GM18873 (cell line): ENCODE data around the gene IQGAP3.

Source experiments
- ATAC-seq: cut with Tn5 transposase; IDR thresholded peaks from one replicate; pipeline ENCODE4 v1.9.1; 2021; ENCODE audit warnings: mild to moderate bottlenecking, moderate library complexity, moderate number of reproducible peaks; ENCODE audit not compliant: unreplicated experiment, low FRiP score

IQGAP3 gene

DNA sequence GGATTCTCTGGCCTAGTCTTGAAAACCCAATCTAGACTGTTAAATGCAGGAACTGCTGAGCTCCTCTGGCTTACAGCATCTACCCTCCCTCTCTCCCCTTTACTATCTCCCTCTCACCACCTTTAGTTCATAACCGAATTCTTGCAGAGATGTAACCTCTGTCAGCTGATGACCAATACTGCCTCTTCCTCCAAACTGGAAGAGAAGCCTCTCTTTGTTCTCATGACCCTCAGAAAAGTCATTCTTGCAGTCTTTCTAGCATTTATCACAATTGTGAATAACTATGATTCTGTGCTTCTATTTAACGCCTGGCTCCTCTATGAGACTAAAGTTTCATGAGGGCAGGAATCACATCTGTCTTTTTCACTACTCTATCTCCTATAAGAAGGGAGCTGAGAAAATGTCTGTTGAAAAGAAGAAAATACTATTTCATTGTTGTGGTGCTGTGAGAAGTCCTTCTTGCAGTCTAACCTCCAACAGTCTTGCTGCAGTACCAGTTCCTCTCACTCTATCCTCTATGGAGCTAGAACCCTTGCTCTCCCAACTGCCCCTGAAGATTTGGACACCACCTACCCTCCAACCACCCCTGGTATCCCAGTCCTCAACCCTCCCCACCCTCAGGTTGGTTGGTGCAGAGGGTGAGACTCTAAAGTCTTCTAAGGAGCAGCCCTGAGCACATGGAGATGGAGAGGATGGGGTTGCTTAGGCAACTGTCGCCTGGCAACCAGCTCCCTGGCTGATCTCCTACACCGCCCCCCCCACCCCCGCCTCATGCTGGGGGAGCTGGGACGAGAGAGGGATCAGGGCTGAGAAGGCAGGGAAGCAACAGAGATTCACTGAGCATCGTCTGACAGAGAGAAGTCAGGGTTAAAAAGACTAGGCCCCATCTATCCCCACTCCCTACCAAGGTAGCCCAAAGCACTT lies 85.7 kb downstream of the IQGAP3 start:
- no peak for ATAC-seq

DNA sequence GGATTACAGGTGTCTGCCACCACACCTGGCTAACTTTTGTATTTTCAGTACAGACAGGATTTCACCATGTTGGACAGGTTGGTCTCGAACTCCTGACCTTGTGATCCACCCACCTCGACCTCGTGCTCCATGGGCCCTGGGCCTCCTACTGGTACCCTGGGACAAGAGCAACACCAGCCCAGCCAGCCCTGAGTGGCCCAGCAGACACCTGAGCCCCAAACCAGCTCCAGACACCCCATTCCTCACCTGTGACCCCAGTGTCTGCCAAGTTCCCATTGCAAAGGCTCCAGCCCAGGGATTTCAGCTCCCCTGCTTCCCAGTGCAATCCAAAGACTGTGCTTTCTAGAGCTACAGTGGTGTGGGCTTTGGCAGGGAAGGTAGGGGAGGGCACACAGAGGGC lies 86.4 kb downstream of the IQGAP3 start:
- ATAC-seq = no peak

DNA sequence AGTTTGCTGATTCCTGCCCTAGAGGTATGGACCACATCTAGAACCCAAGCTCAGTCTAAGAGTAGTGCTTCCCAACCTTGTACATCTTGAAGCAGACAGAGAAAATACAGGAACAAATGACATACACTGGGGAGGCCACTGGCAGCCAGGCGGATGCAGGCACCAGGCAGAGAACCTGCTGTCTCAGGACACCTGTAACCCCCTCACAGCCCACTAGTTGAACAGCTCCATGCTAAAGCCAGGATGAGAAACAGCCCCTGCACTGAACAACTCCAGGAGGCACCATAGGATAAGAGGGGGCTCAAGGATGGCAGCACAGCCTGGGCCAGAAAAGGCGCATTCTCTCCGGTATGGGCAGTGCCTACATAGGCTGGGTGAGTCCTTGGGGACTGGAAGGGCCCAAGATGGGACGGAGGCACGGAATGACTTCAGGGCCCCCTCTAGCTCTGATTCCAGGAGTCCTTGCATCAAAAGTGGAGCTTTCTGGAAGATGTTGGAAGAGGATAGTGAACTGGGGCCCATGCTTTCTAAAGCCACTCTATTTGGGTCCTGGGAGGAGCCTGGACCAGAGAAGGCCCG lies 87.8 kb downstream of the IQGAP3 start:
- ATAC-seq = no peak

DNA sequence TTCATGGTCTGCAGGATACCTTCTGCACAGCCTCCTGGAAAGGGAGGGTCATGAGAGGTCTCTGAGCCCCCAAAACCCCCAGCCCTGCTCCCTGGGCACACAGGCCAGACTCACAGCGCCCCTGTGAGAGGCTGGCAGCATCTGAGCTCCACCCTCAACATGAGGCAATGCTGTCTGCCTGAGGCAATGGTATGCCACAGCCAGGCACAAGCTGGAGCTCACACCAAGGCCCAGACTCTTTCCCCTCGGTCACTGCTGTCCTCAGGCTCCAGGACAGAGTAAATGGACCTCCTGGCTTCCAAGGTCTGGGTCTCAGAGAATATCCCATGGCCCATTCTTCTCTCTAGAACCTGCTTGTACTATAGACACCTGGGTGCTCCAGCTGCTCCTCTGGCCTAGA lies 89.0 kb downstream of the IQGAP3 start:
- ATAC-seq = no peak

DNA sequence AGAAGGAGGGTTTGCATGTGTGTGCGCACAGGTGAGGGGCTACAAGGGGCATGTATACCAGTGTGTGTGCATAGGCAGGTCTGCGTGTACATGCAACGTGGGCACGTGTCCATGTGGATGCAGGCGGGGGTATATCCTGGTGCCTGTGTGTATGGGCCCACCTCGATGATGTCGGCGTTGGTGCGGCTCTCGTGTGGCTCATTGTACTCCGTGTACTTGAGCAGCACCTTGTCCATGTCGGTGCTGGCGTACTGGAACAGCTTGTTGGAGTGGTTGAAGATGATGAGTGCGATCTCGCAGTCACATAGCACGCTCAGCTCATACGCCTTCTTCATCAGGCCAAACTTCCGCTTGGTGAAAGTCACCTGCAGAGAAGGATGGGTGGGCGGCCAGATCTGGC lies 90.1 kb downstream of the IQGAP3 start:
- ATAC-seq = no peak

DNA sequence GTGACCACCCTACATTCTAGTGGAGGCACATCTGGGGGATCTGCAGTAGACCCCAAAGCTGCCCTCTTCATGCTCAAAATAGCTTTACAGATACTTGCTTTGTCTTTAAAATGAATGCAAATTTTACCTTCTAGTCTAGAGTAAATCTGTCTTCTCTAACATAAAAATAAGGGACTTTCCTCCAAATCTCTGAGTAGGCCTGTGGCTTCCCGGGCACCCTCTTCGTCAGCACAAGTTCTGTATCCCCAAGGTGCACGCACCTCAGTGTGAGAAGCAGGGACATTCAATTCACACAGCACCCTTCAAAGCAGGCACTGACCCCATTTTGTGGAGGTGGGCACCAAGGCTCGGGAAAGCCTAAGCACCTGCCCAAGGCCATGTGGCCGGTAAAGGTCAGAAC lies 90.8 kb downstream of the IQGAP3 start:
- no peak for ATAC-seq

DNA sequence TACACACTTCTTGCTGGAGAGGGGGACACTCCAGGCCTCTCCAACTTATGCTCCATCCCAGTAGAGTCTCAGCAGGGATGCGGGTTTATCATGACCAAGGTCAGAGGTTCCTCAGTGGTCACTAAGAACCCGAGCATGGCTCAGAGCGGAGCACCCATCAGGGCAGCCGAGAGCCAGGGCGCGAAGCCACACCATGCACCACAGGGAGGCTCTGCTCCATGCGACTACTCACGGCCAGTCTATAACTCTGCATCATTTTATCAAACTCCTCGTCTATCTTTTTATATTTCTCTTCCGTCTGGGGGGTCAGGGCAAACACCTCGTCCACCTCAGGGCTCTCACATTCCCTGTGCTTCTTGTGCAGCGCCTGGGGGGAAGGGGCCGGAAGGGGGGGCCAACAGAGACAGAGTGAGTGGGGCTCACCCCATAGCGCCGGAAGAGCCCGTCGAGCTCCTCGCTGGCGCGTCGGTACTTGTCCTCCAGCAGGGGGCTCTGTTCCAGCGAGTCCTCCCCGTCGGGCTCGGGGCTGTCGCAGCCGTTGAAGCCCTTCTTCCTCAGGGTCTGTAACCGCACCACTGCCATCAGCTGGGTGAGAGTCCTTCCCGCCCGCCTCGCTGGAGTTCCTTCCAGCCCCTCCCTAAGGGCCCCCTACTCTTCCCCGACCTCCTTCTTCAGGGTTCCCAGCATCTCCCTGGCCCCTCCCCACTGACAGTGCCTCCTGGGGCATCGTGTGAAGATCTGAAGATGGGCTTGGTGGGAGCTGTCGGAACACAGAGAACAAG lies 91.8 kb downstream of the IQGAP3 start:
- no peak for ATAC-seq

DNA sequence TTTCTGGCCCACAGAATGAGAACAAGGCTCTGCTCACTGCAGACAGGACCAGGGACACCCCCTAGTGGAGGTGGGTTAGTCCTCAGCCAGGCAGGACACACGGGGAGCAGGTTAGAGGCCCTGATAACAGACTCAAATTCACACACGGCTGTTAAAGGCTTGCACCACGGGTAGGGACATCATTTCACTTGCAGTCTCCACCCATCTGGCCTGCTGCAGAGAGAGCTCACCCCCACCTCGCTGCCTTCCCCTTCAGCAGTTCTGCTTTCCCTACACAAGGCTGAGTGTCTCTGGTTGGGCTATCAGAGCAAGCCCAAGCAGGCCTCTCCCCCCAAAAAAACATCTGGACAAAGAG lies 92.4 kb downstream of the IQGAP3 start:
- no peak for ATAC-seq

DNA sequence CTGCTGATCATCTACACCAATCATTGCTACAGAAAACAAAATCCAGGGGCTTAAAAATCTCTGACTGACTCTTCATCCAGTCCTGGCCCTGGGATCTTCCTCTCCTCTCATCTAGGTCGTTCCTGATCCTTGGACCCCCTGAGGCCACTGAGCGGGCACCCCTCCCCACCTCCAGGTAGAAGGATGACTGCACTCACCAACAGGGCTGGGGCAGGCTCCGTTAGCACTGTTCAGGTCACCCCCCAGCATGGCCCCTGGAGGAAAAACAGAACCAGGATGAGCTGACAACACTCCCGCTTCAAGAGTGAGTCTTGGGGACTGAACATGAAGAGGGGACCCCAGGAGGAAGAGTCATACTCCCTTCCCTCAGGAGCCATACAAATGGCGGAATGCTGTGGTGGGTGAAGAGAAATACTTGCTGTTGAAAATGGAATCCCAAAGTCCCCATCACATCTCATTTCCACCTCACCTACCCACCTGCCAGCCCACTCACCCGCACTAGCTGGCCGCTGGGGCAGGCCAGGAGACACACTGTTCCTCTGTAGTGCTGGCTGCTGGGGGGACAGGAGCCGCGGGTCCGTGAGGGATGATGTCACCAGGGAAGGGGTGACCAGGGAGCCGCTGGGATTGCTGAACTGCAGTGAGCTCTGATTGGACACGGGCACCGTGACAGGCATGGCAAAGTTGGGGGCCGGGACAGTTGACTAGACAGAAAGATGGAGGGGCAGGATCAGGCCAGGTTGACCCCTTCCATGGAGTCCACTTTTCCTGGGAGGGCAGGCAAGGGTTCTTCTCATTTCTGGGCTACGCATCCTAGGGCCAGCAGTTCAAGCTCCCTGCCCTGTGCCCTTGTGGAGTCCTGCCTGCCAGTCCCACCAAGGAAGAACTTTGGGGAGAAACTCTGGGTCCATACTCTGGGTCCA lies 93.0 kb downstream of the IQGAP3 start:
- no peak for ATAC-seq

DNA sequence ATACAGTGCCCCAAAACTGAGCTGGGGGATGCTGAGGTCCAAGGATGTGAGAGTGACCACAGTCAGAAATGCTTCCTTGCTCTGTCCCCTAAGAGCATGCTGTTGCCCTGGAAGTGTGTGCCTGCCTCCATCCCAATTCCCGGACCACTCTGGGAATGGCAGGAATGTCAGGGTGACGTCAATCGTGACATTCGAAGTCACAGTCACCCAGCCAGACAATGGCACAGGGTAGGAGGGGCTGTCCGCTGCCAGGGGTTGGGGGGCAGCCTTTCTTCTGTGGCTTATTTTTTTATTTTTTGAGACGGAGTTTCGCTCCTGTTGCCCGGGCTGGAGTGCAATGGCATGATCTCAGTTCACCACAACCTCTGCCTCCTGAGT lies 94.1 kb downstream of the IQGAP3 start:
- ATAC-seq = no peak

DNA sequence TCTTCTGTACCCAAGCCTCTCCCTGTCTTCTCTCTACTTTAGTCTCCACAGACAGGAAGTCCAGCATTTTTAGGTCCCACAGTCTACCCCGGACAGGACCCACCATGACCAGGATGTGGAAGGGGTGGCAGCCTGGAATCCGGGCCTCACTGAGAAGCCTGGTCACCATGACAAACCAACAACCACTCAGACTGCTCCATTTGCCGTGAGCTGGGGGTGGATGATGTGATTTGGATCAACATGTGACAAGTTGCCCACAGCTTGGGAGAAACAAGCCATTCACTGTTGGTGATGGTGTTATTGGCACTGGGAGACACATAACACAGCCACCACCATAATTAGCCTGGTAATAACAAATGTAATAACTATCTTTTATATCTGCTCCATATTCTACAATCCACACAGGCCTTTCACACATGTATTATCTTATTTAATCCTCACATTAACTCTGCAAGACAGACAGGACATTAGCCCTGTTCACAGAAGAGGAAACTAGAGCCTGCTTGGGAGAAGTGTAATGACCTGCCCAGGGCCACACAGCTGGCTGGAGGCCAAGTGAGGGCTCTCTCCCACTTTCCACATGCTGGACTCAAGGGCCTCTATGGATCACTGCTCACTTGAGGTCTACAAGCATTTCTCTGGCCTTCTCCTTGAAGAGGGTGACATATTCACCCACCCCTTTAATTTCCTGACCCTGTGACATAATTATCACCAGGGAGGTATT lies 94.7 kb downstream of the IQGAP3 start:
- no peak for ATAC-seq

DNA sequence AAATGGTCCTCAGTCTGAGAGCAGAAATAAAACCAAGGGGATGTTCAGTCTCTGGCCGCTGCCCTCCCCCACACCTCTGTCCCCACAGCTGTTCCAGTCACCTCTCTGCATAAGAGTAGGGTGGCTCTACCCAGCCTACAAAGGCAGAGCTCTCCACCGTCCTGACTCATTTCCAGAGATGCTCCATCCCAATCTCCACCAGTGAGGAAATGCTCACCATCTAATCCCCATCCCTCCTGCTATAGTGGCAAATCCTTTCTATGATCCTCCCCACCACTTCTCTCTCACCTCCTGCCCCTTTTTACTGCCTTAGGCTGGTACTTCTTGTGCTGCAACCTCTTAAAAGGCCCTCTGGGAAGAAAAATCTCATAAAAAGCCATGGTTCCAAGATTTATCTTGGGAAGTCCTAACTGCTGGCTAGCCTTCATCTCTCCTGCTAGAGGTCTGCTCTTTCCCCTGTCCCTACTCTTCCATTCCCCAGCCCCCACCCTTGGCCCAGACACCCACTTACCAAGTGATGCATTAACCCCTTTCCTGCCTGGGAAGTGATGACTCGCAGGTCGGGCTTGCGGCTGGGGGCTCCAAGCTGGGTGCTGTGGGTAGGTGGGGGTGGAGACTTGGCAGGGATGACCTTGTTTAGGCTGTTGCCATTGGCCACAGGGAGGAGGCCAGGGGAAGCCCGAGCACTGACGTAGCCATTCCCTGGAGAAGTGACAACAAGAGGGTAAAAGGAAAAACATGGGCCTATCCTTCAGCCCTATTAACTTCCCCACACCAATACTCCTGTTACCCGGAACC lies 95.7 kb downstream of the IQGAP3 start:
- no peak for ATAC-seq

DNA sequence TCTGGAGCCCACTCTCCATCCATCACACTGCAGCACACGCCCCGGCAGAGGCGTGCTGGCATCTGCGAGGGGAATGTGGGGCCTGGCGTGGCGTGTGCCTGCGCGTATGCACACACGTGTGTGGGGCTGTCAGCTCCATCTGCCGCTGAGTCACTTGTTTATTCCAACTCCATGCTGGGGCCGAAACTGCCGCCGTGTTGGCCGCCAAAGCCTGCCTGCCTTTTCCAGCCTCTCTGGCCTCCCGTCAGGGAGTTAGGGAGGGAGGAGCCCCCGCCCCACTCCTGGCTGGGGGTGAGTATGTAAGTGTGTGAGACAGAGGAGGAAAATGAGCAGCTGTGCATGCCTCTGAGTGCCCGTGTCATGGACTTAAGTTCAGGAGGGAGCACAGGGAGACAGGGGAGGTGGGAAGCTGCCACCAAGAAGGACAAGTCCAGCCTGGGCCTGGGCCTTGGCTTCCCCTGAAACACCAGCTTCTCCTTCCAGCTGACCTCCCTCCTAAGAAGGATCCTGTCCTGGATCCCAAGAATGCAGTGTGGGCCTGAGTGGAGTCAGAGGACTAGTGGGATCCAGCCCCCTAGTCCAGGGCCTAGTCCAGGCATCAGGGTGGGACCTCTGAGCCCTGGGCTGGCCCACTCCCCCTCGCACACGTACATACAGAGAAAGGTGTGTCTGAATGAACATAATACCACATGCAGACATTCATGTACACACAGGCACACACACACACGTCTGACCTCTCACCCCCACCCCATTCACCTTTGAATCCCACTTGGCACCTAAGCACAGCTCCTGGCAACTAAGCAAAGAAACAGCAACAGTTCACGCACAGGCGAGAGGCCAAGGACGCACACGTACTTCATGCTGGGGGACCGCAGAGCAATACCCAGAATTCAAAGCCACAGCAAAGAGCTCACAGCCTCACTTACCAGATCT lies 96.5 kb downstream of the IQGAP3 start:
- ATAC-seq = no peak
